Measurements from ENCODE around the gene RSKR.

- TF ChIP-seq, protein P1, sequence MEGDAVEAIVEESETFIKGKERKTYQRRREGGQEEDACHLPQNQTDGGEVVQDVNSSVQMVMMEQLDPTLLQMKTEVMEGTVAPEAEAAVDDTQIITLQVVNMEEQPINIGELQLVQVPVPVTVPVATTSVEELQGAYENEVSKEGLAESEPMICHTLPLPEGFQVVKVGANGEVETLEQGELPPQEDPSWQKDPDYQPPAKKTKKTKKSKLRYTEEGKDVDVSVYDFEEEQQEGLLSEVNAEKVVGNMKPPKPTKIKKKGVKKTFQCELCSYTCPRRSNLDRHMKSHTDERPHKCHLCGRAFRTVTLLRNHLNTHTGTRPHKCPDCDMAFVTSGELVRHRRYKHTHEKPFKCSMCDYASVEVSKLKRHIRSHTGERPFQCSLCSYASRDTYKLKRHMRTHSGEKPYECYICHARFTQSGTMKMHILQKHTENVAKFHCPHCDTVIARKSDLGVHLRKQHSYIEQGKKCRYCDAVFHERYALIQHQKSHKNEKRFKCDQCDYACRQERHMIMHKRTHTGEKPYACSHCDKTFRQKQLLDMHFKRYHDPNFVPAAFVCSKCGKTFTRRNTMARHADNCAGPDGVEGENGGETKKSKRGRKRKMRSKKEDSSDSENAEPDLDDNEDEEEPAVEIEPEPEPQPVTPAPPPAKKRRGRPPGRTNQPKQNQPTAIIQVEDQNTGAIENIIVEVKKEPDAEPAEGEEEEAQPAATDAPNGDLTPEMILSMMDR (conservative IDR thresholded peaks at IDR 0.05 in 1 of 2, IDR thresholded peaks at IDR 0.05 in 1 of 2; ENCODE audit: extremely low read depth in 1 of 2, insufficient read depth in 1 of 2, low read depth in 1 of 2, low read length in 2 of 2) = no peak
- no peak for TF ChIP-seq EZH2 (IDR thresholded peaks at IDR 0.05; ENCODE audit: borderline replicate concordance, low read length)
Observed at GRCh38 chr17:28573040-28573380, 41.0 kb downstream of the RSKR start.

All from mammary epithelial cell (primary cell).